ENCODE data around the gene NFIA. TPM values are rescaled to one million over a fixed set of nuclear protein-coding genes. Genes with fewer than 3 reads are reported as not detected.

NFIA gene
- total and polyA plus RNA-seq, 2 donors: 7.9 to 10.3 TPM

DNA sequence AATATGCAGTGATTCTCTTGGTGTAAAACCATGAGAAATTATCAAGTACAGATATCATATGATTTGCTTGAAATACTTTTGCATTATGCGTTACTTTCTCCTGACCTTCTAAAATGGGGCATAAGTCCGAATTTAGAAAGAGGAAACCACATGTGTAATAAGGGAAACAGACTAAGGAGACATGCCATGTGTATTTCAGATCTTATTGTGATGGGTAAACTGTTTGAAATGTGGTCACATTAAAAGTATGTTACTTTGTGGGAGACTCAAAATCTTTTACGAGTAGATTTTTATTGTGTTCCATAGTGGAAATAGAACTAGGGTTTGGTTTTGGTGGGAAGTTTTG, 173.0 kb downstream of the NFIA start:
- Histone ChIP-seq H3K27ac (ENCODE audit: low read depth in 1 of 2, low read length in 1 of 2) (peak overlapping the region in 1 of 2 donors; percentile 55), H3K27me3 (ENCODE audit: control insufficient read depth in 2 of 2, insufficient read depth in 1 of 2, low read length in 1 of 2) (no peaks in the 10 kb centered on the region), H3K4me1 (ENCODE audit: control insufficient read depth in 2 of 2, insufficient read depth in 2 of 2, low read length in 2 of 2) (peaks cover 0 to 3% of the 10 kb centered on the region in 2 donors), H3K36me3 (ENCODE audit: control insufficient read depth in 2 of 2, insufficient read depth in 2 of 2, low read length in 1 of 2) (no peaks in the 10 kb centered on the region), H3K9me3 (ENCODE audit: control insufficient read depth in 2 of 2, insufficient read depth in 1 of 2, low read length in 1 of 2) (no peaks in the 10 kb centered on the region), H3K4me3 (ENCODE audit: low read length in 2 of 2) (no peak overlapping the region)
- no peak for DNase-seq (ENCODE audit: low read depth in 6 of 9, low spot score in 9 of 9)
- WGBS: 11% methylated on average over 3 of the region's 3 CpGs

DNA sequence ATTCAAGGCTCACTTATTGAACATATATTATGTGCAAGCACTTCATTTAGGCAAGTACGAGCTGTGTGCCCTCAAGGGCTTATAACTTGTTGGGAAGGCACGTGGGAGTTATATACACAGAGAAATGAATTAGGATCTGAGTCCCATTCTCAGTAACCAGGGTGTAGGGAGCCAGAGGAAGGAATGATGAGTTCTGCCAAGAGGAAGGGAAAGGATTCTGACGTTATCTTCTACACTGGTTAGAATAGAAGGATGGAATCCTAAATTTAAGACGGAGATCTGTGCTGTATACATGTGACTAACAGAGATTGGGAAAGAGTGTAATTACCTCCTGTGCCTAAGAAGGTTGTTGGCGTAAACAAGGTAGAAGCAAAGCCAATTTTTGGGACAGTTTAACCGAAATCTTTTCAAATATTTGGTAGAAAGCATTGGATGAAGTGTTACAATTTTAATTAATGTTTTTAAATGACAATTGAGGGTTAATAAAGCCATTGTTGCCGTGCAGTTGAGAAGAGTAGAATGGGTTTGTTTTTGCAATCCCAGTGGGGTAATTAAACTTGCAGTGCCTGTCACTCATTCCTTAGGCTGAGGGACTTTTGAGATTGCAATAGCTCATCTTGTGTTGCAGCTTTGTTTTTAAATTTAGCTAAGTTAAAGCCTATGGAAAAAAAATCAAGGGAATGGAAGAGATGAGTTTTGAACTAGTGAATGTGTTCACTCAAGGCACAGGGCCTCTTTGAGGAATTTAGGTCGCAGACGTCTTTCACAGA, 177.2 kb downstream of the NFIA start:
- no peak overlapping the region for H3K27ac ChIP-seq (ENCODE audit: low read depth in 1 of 2, low read length in 1 of 2)
- no peaks in the 10 kb centered on the region for H3K9me3 ChIP-seq (ENCODE audit: control insufficient read depth in 2 of 2, insufficient read depth in 1 of 2, low read length in 1 of 2)
- no peak for DNase-seq (ENCODE audit: low read depth in 6 of 9, low spot score in 9 of 9)
- no peak overlapping the region for H3K4me3 ChIP-seq (ENCODE audit: low read length in 2 of 2)
- H3K4me1 ChIP-seq (ENCODE audit: control insufficient read depth in 2 of 2, insufficient read depth in 2 of 2, low read length in 2 of 2): no peaks in the 10 kb centered on the region
- no peaks in the 10 kb centered on the region for H3K36me3 ChIP-seq (ENCODE audit: control insufficient read depth in 2 of 2, insufficient read depth in 2 of 2, low read length in 1 of 2)
- WGBS: 97% methylated on average over 9 of the region's 9 CpGs
- H3K27me3 ChIP-seq (ENCODE audit: control insufficient read depth in 2 of 2, insufficient read depth in 1 of 2, low read length in 1 of 2): no peaks in the 10 kb centered on the region

DNA sequence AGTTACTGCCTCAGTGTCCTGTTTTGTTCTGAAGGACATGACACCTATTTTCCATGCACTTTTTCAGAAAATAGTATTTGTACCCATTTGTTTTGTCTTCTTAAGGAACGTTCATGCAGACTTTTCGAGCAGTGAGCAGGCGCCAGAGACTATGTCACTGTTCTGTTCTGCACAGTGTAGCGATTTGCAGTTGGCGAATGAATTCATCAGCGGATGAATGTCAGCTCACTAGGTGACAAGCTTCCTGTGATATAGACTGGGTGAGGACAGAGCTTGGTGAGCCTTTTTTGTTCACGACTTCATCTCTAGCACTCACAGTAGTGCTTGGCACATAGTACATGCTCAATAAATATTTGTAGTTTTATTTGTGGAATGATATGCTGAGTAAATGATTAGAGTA, 177.8 kb downstream of the NFIA start:
- H3K4me1 ChIP-seq (ENCODE audit: control insufficient read depth in 2 of 2, insufficient read depth in 2 of 2, low read length in 2 of 2): no peaks in the 10 kb centered on the region
- 98% methylated on average over 7 of the region's 7 CpGs for WGBS

DNA sequence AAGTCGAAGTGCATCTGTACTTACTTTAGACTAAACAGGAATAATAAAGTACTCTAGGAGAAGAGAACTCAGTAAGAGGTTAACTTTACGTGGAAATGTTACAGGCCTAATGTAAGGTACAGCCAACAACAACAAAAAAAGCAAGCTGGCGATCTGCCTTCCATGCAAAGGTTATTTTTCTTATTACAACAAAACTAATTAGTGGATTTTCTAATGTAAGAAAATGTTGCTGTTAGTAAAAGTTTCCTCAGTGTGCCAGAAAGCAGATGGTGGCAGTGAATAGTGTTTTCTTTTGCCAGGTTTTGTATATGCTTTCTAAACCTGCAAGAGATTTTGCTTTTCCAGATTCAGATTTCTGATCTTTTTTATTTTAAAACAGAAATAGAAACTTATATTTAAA, 179.2 kb downstream of the NFIA start:
- H3K4me3 ChIP-seq (ENCODE audit: low read length in 2 of 2): no peak overlapping the region
- no peak for DNase-seq (ENCODE audit: low read depth in 6 of 9, low spot score in 9 of 9)
- H3K27ac ChIP-seq (ENCODE audit: low read depth in 1 of 2, low read length in 1 of 2): no peak overlapping the region
- H3K27me3 ChIP-seq (ENCODE audit: control insufficient read depth in 2 of 2, insufficient read depth in 1 of 2, low read length in 1 of 2): no peaks in the 10 kb centered on the region
- 92% methylated on average over 3 of the region's 3 CpGs for WGBS
- H3K4me1 ChIP-seq (ENCODE audit: control insufficient read depth in 2 of 2, insufficient read depth in 2 of 2, low read length in 2 of 2): no peaks in the 10 kb centered on the region
- H3K36me3 ChIP-seq (ENCODE audit: control insufficient read depth in 2 of 2, insufficient read depth in 2 of 2, low read length in 1 of 2): no peaks in the 10 kb centered on the region
- H3K9me3 ChIP-seq (ENCODE audit: control insufficient read depth in 2 of 2, insufficient read depth in 1 of 2, low read length in 1 of 2): no peaks in the 10 kb centered on the region

More for the DNA sequence above, 177.8 kb downstream of the NFIA start:
- H3K9me3 ChIP-seq (ENCODE audit: control insufficient read depth in 2 of 2, insufficient read depth in 1 of 2, low read length in 1 of 2): no peaks in the 10 kb centered on the region
- H3K27me3 ChIP-seq (ENCODE audit: control insufficient read depth in 2 of 2, insufficient read depth in 1 of 2, low read length in 1 of 2): no peaks in the 10 kb centered on the region
- no peak overlapping the region for H3K27ac ChIP-seq (ENCODE audit: low read depth in 1 of 2, low read length in 1 of 2)
- no peak overlapping the region for H3K4me3 ChIP-seq (ENCODE audit: low read length in 2 of 2)
- DNase-seq (ENCODE audit: low read depth in 6 of 9, low spot score in 9 of 9): no peak
- no peaks in the 10 kb centered on the region for H3K36me3 ChIP-seq (ENCODE audit: control insufficient read depth in 2 of 2, insufficient read depth in 2 of 2, low read length in 1 of 2)

DNA sequence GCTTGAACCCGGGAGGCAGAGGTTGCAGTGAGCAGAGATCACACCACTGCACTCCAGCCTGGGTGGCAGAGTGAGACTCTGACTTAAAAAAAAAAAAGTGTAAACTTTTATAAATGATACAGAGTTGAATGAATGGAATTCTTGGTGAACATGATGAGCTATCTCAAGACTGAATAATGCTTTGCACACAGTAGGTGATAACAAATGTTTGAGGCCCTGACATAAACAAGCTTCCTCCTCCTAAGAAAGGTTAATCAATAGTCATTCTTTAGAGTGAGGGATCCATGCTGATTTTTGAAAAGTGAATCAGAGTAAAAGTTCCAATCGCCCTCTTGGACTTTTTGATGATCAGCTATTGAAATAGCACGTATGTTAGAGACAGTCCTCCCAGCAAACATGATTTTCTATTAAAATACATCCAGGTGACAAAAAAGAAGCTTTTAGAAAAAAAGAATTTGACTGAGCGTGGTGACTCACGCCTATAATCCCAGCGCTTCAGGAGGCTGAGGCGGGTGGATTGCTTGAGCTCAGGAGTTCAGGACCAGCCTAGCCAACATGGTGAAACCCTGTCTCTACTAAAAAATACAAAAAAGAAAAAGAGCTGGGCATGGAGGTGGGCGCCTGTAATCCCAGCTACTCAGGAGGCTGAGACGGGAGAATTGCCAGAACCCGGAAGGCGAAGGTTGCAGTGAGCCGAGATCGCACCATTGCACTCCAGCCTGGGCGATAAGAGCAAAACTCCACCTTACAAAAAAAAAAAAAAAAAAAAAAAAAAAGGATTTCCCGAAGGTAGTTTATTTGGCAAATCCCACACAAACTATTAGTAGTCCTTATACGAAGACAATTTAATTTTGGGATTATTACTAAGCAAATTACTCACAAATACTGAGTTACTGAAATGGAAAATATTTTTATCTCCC, 181.8 kb downstream of the NFIA start:
- WGBS: 98% methylated on average over 16 of the region's 16 CpGs
- H3K36me3 ChIP-seq (ENCODE audit: control insufficient read depth in 2 of 2, insufficient read depth in 2 of 2, low read length in 1 of 2): no peaks in the 10 kb centered on the region
- no peaks in the 10 kb centered on the region for H3K27me3 ChIP-seq (ENCODE audit: control insufficient read depth in 2 of 2, insufficient read depth in 1 of 2, low read length in 1 of 2)
- no peak overlapping the region for H3K27ac ChIP-seq (ENCODE audit: low read depth in 1 of 2, low read length in 1 of 2)
- no peaks in the 10 kb centered on the region for H3K4me1 ChIP-seq (ENCODE audit: control insufficient read depth in 2 of 2, insufficient read depth in 2 of 2, low read length in 2 of 2)
- no peak for DNase-seq (ENCODE audit: low read depth in 6 of 9, low spot score in 9 of 9)
- no peak overlapping the region for H3K4me3 ChIP-seq (ENCODE audit: low read length in 2 of 2)
- H3K9me3 ChIP-seq (ENCODE audit: control insufficient read depth in 2 of 2, insufficient read depth in 1 of 2, low read length in 1 of 2): no peaks in the 10 kb centered on the region

DNA sequence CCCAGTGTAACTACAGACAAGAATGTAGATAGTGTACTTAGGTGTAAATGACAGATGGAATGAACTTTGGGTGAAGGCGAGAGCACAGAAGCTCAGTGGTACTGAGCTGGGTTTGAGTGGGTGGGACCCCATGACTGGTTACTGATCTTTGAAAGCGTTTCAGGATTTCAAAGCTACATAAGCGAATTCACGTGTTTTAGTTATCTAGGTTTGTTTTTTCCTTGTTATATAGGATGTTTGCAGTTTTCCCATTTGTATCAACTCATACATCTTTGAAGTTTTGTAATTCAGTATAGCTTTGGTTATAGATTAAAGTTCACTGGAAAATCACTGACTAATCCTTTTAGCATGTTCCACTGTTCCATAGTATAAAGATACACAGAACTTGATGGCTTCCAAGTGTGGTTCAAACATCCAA, 182.5 kb downstream of the NFIA start:
- Histone ChIP-seq H3K36me3 (ENCODE audit: control insufficient read depth in 2 of 2, insufficient read depth in 2 of 2, low read length in 1 of 2) (no peaks in the 10 kb centered on the region), H3K4me1 (ENCODE audit: control insufficient read depth in 2 of 2, insufficient read depth in 2 of 2, low read length in 2 of 2) (no peaks in the 10 kb centered on the region), H3K9me3 (ENCODE audit: control insufficient read depth in 2 of 2, insufficient read depth in 1 of 2, low read length in 1 of 2) (no peaks in the 10 kb centered on the region), H3K27ac (ENCODE audit: low read depth in 1 of 2, low read length in 1 of 2) (no peak overlapping the region), H3K4me3 (ENCODE audit: low read length in 2 of 2) (no peak overlapping the region), H3K27me3 (ENCODE audit: control insufficient read depth in 2 of 2, insufficient read depth in 1 of 2, low read length in 1 of 2) (no peaks in the 10 kb centered on the region)
- 93% methylated on average over 4 of the region's 4 CpGs for WGBS
- no peak for DNase-seq (ENCODE audit: low read depth in 6 of 9, low spot score in 9 of 9)

DNA sequence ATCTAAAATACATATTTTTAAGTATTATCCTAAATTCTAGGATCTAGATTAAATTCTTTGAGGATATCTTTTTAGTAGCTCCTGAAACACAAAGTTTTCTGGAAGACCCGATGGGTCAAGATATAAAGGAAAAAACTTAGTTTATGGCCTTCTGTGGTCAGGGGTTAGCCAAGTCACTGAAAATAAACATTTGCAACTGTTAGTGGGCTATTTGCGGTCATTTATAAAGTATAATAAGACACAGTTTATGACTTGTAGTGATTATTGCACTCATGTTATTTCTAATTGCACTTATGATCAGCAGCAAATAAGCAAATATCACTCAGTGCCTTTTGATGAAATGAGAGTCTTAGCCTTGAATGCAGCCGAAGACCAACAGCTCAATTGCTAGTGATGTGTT, 183.3 kb downstream of the NFIA start:
- no peaks in the 10 kb centered on the region for H3K36me3 ChIP-seq (ENCODE audit: control insufficient read depth in 2 of 2, insufficient read depth in 2 of 2, low read length in 1 of 2)
- no peak overlapping the region for H3K4me3 ChIP-seq (ENCODE audit: low read length in 2 of 2)
- no peaks in the 10 kb centered on the region for H3K27me3 ChIP-seq (ENCODE audit: control insufficient read depth in 2 of 2, insufficient read depth in 1 of 2, low read length in 1 of 2)
- no peak for DNase-seq (ENCODE audit: low read depth in 6 of 9, low spot score in 9 of 9)
- no peaks in the 10 kb centered on the region for H3K4me1 ChIP-seq (ENCODE audit: control insufficient read depth in 2 of 2, insufficient read depth in 2 of 2, low read length in 2 of 2)
- WGBS: 96% methylated on average over 3 of the region's 3 CpGs
- H3K27ac ChIP-seq (ENCODE audit: low read depth in 1 of 2, low read length in 1 of 2): no peak overlapping the region
- no peaks in the 10 kb centered on the region for H3K9me3 ChIP-seq (ENCODE audit: control insufficient read depth in 2 of 2, insufficient read depth in 1 of 2, low read length in 1 of 2)

DNA sequence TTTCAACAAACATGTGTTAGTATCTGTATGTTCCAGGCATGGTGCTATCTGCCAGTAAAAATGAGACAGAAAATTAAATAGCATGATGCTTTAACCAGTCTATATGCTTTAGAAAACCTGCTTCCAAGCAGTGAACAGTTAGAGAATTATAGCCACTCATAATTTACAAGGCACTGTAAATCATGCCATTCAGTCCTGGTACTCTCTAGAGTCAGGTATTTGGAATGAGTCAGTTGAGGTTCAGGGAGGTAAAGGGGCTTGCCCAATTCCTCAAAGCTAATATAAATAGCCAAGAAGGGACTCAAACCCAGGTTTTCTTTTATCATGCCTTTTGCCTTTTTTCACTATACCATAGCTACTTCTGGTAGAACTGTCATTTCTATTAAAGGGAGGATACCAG, 184.4 kb downstream of the NFIA start:
- H3K4me3 ChIP-seq (ENCODE audit: low read length in 2 of 2): no peak overlapping the region
- H3K9me3 ChIP-seq (ENCODE audit: control insufficient read depth in 2 of 2, insufficient read depth in 1 of 2, low read length in 1 of 2): no peaks in the 10 kb centered on the region
- no peak for DNase-seq (ENCODE audit: low read depth in 6 of 9, low spot score in 9 of 9)
- no peaks in the 10 kb centered on the region for H3K4me1 ChIP-seq (ENCODE audit: control insufficient read depth in 2 of 2, insufficient read depth in 2 of 2, low read length in 2 of 2)
- no peaks in the 10 kb centered on the region for H3K36me3 ChIP-seq (ENCODE audit: control insufficient read depth in 2 of 2, insufficient read depth in 2 of 2, low read length in 1 of 2)
- H3K27me3 ChIP-seq (ENCODE audit: control insufficient read depth in 2 of 2, insufficient read depth in 1 of 2, low read length in 1 of 2): no peaks in the 10 kb centered on the region
- H3K27ac ChIP-seq (ENCODE audit: low read depth in 1 of 2, low read length in 1 of 2): no peak overlapping the region

DNA sequence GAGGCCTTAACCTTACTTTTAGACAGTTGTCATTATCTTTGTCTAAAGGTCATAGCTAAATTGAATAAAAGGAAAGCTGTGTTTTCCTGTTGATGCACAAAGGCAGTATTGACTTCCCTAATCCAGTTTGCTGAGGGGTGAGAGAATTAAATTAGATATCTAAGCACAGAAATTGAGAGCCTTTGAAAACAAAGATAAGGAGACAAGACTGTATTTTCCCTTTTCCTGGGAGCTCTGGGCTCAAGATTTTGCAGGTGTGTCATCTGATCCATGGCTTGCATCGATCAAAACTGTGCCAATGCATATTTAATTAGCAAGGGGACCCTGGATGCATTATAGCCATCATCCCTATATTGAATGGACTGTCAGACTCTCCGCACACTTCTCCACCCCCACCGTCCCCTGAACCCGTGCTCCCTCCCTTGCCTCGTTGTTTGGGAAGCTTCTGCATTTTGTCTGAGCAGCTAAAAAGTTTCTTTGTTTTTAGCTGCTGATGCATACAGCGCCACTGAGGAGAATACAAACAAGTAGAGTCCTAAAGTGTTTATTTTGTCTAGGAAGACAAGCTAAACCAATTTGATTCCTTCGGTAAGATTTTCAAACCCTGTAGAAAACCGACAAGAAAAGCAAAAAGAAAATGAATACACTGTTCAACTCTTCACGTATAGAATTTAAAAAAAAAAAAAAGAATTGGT, 186.3 kb downstream of the NFIA start:
- no peaks in the 10 kb centered on the region for H3K4me1 ChIP-seq (ENCODE audit: control insufficient read depth in 2 of 2, insufficient read depth in 2 of 2, low read length in 2 of 2)
- no peaks in the 10 kb centered on the region for H3K36me3 ChIP-seq (ENCODE audit: control insufficient read depth in 2 of 2, insufficient read depth in 2 of 2, low read length in 1 of 2)
- H3K27me3 ChIP-seq (ENCODE audit: control insufficient read depth in 2 of 2, insufficient read depth in 1 of 2, low read length in 1 of 2): no peaks in the 10 kb centered on the region
- H3K9me3 ChIP-seq (ENCODE audit: control insufficient read depth in 2 of 2, insufficient read depth in 1 of 2, low read length in 1 of 2): no peaks in the 10 kb centered on the region
- H3K27ac ChIP-seq (ENCODE audit: low read depth in 1 of 2, low read length in 1 of 2): no peak overlapping the region
- no peak for DNase-seq (ENCODE audit: low read depth in 6 of 9, low spot score in 9 of 9)
- no peak overlapping the region for H3K4me3 ChIP-seq (ENCODE audit: low read length in 2 of 2)
- 91% methylated on average over 9 of the region's 9 CpGs for WGBS

Data from thymus (tissue), 11 donors.